ENCODE data around the gene ARF1. TPM values are rescaled to one million over a fixed set of nuclear protein-coding genes. Genes with fewer than 3 reads are reported as not detected.
A peak's percentile ranks its signal among the peaks of the same experiment; 100 is the strongest.

Gene ARF1
- total RNA-seq, 2 donors from 2014 or later, result 478 to 512 TPM

DNA sequence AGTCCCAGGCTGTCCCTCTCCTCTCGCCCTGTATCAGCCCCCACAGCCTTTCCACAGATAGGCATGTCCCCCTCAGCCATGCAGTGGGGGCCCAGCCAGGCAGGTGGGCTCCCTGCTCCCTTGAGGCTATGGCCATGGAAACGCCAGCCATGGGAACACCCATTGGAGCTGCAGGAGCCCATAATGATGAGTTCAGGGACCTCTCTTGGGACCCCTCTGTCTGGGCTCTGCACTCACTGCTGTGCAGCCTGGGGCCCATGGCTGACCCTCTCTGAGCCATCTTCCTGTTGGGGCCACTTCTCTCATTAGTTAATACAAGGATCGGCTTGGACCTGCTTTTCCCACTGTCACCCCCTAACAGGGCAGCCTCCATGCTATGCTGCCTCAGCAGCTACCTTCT is 42.5 kb upstream of the ARF1 start:
- Histone ChIP-seq H3K36me3 (no peaks in the 10 kb centered on the region), H3K4me3 (no peak overlapping the region), H3K9me3 (no peaks in the 10 kb centered on the region), H3K4me1 (replicated peaks) (no peaks in the 10 kb centered on the region), H3K27me3 (replicated peaks; ENCODE audit: insufficient read depth) (peaks cover 5% of the 10 kb centered on the region), H3K27ac (no peak overlapping the region)
- TF ChIP-seq POLR2AphosphoS5 (IDR thresholded peaks at IDR 0.05), result no peak
- TF ChIP-seq, protein P1, sequence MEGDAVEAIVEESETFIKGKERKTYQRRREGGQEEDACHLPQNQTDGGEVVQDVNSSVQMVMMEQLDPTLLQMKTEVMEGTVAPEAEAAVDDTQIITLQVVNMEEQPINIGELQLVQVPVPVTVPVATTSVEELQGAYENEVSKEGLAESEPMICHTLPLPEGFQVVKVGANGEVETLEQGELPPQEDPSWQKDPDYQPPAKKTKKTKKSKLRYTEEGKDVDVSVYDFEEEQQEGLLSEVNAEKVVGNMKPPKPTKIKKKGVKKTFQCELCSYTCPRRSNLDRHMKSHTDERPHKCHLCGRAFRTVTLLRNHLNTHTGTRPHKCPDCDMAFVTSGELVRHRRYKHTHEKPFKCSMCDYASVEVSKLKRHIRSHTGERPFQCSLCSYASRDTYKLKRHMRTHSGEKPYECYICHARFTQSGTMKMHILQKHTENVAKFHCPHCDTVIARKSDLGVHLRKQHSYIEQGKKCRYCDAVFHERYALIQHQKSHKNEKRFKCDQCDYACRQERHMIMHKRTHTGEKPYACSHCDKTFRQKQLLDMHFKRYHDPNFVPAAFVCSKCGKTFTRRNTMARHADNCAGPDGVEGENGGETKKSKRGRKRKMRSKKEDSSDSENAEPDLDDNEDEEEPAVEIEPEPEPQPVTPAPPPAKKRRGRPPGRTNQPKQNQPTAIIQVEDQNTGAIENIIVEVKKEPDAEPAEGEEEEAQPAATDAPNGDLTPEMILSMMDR (IDR thresholded peaks at IDR 0.05), result no peak
- no peak for TF ChIP-seq POLR2A (IDR thresholded peaks at IDR 0.05)
- intact Hi-C loops (cut with DNase I), result no loop called here
- no peak for DNase-seq (ENCODE audit: low spot score)
- 95% methylated on average over 3 of the region's 3 CpGs for WGBS

DNA sequence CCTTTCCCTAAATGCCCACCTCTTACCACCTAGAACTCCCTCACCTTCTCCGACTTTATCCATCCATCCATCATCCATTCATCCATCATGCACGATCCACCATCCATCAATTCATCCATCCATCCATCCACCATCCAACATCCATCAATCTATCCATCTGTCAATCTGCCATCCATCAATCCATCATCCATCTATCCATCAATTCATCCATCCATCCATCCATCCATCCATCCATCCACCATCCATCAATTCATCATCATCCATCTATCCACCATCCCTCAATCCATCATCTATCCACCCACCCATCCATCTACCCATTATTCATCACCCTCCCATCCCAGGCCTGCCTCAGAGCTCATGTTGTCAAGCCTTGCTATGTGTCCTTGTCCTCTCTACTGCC is 41.2 kb upstream of the ARF1 start:
- no peak overlapping the region for H3K27ac ChIP-seq
- H3K9me3 ChIP-seq, result no peaks in the 10 kb centered on the region
- no peak overlapping the region for H3K4me3 ChIP-seq
- 93% methylated on average over 2 of the region's 2 CpGs for WGBS
- no peaks in the 10 kb centered on the region for H3K36me3 ChIP-seq
- TF ChIP-seq POLR2AphosphoS5 (IDR thresholded peaks at IDR 0.05) (no peak), POLR2A (IDR thresholded peaks at IDR 0.05) (no peak)
- TF ChIP-seq, protein P1 (IDR thresholded peaks at IDR 0.05), result no peak
- peaks cover 5% of the 10 kb centered on the region for H3K27me3 ChIP-seq (replicated peaks; ENCODE audit: insufficient read depth)
- intact Hi-C loops (cut with DNase I), result no loop called here
- H3K4me1 ChIP-seq (replicated peaks), result no peaks in the 10 kb centered on the region
- no peak for DNase-seq (ENCODE audit: low spot score)

DNA sequence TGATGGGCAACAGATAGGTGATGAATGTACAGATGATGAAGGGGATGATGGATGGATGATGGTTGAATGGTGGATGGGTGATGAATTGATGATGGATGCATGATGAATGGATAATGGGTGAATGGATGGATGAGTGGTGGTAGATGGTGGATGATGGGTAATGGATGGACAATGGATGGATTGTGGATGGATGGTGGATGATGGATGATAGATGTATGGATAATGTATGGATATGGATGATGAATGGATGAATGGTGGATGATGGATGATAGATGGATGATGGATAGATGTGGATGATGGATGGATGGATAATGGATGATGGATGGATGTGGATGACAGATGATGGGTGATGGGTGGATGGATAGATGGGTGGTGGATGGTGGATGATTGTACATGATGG is 40.0 kb upstream of the ARF1 start:
- TF ChIP-seq POLR2A (IDR thresholded peaks at IDR 0.05) (no peak), POLR2AphosphoS5 (IDR thresholded peaks at IDR 0.05) (no peak)
- TF ChIP-seq, protein P1 (IDR thresholded peaks at IDR 0.05), result no peak
- no peaks in the 10 kb centered on the region for H3K4me1 ChIP-seq (replicated peaks)
- intact Hi-C loops (cut with DNase I), result no loop called here
- H3K27me3 ChIP-seq (replicated peaks; ENCODE audit: insufficient read depth), result peaks cover 1% of the 10 kb centered on the region
- DNase-seq (ENCODE audit: low spot score), result no peak
- H3K36me3 ChIP-seq, result no peaks in the 10 kb centered on the region
- H3K9me3 ChIP-seq, result no peaks in the 10 kb centered on the region
- no peak overlapping the region for H3K27ac ChIP-seq
- no peak overlapping the region for H3K4me3 ChIP-seq

DNA sequence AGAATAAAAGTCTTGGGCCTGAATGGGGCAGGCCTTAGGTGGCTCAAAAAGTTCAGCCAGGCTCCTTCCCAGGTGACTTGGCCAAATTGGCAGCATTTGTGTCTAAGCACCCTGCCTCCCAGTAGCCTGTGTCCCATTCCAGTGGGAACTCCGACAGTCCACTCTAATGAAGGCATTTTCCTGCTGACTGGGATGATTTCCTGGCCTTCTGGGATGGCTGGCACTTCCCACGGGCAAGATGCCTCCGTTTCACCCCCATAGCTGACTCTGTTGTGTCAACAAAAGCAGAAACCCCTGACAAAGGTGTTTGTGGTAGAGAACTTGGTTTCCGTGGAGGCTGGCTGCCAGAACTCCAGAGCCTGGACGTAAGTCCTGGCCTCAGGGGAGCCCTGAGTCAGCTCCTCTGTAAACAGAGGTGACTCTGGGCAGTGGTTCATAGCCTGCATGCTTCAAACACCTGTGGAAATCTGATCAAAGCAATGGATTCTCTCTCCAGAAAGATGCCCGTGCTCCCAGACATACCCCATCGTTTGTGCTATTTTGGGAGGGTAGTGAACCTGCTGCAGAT is 39.1 kb upstream of the ARF1 start:
- Histone ChIP-seq H3K27ac (no peak overlapping the region), H3K9me3 (no peaks in the 10 kb centered on the region), H3K36me3 (no peaks in the 10 kb centered on the region), H3K27me3 (replicated peaks; ENCODE audit: insufficient read depth) (no peaks in the 10 kb centered on the region), H3K4me3 (no peak overlapping the region), H3K4me1 (replicated peaks) (no peaks in the 10 kb centered on the region)
- DNase-seq (ENCODE audit: low spot score), result no peak
- WGBS, result 30% methylated on average over 7 of the region's 7 CpGs
- peak; percentile 15 for TF ChIP-seq POLR2AphosphoS5 (IDR thresholded peaks at IDR 0.05)
- TF ChIP-seq, protein P1 (IDR thresholded peaks at IDR 0.05), result no peak
- intact Hi-C loops (cut with DNase I), result no loop called here

DNA sequence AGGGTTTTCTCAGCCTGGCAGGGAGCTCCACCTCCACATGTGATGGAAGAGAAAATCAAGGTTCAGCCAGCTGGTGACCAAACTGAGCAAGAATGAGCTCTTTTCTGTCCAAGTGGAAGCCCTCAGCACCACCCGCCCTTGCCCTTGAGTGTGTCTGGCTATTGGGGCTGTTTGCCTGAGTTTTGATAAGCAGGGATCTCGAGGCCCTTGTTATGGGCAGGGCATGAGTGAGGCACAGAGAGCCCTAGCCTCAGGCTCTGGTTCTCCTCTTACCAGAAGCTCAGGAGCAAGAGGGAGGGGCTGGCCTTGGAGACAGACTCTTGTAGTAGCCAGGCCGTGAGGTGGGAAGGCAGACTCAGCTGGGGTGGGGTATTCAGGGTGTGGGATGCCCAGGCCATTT is 37.5 kb upstream of the ARF1 start:
- H3K4me1 ChIP-seq (replicated peaks), result no peaks in the 10 kb centered on the region
- H3K27ac ChIP-seq, result no peak overlapping the region
- no peak for TF ChIP-seq POLR2A (IDR thresholded peaks at IDR 0.05)
- TF ChIP-seq, protein P1 (IDR thresholded peaks at IDR 0.05), result no peak
- TF ChIP-seq POLR2AphosphoS5 (IDR thresholded peaks at IDR 0.05), result no peak
- H3K27me3 ChIP-seq (replicated peaks; ENCODE audit: insufficient read depth), result no peaks in the 10 kb centered on the region
- no peaks in the 10 kb centered on the region for H3K9me3 ChIP-seq
- intact Hi-C loops (cut with DNase I), result no loop called here
- H3K36me3 ChIP-seq, result no peaks in the 10 kb centered on the region
- DNase-seq (ENCODE audit: low spot score), result no peak
- WGBS, result 61% methylated on average over 3 of the region's 3 CpGs
- no peak overlapping the region for H3K4me3 ChIP-seq
